HG02798 (cell line): ENCODE results near the gene IFT122.

ENCODE experiments used
- ATAC-seq: cut with Tn5 transposase; IDR thresholded peaks from one replicate; pipeline ENCODE4 v1.9.1; 2021; ENCODE audit warnings: mild to moderate bottlenecking; ENCODE audit not compliant: unreplicated experiment, poor library complexity

IFT122 gene

DNA sequence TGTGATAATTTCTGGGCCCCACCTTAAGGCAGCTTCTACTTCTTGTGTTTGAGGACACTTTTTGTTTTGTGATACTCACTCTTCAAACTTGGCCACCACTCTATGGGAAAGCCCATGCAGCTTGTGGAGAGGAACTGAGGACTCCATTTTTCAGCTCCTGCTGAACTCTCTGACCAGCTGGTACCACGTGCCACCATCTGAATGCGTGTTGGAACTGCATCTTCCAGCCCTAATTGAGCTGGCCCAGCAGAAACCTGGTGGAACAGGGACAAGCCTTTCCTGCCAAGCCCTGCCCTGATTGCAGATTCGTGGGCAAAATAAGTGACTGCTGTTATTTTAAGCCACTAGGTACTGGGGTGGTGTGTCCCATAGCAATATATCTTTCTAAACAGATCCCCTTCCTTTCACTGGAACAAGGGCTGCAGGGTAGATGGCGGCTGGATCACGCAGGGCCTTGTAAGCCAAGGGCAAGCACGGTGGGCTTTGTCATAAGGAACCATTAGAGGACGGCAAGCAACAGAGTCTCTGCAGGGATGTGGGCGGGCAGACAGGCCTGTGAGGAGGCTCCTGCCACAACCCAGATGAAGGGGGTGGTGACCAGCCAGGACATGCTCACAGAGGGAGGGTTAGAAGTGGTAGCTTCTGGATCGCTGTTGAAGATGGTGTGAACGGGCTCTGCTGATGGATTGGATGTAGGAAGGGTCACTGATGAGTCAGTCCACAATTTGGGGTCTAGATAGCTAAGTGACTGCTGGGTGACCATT lies 112.4 kb downstream of the IFT122 start:
- ATAC-seq, result no peak

- no peak for ATAC-seq
Observed at GRCh38 chr3:129553171-129553570, 113.1 kb downstream of the IFT122 start.

- ATAC-seq, result no peak
Observed at GRCh38 chr3:129553719-129554118, 113.7 kb downstream of the IFT122 start.

- ATAC-seq, result no peak
Observed at GRCh38 chr3:129554356-129555152, 114.5 kb downstream of the IFT122 start.

- no peak for ATAC-seq
Observed at GRCh38 chr3:129555153-129555550, 115.1 kb downstream of the IFT122 start.

DNA sequence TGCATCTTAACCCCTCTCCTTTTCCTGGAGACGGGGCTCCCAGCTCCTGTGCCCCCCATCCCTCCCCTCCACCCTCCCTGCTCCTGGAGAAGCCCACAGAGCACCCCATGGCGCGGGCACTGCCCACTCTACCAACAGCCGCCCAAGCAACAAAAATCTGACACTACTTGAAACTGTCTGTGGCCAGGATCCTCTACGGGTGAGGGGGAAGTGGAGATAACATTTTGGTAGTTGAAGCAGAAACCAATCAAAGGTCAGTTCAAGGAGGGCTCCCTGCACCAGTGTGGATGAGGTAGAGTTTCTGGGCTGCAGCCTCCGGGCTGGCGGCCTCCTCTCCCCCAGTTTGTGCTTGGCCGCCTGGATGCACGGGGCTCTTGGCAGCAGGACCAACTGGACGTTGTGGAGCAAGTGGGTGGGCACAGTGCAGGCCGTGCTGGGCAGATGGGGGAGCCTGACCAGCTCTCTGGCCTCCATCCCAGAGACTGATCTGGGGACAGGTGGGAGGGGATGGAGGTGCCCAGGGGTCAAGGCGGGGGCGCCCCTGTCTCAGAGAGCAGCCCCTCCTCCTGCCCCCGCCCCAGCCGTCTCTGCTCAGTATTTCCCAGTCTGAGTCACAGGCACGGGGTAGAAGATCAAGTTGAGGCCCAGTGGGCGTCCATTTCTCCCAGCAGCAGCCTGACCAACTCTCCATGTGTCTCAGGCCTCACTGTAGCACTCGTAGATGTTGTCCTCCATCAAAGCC lies 115.8 kb downstream of the IFT122 start:
- ATAC-seq, result no peak

- no peak for ATAC-seq
Observed at GRCh38 chr3:129556358-129556695, 116.3 kb downstream of the IFT122 start.

DNA sequence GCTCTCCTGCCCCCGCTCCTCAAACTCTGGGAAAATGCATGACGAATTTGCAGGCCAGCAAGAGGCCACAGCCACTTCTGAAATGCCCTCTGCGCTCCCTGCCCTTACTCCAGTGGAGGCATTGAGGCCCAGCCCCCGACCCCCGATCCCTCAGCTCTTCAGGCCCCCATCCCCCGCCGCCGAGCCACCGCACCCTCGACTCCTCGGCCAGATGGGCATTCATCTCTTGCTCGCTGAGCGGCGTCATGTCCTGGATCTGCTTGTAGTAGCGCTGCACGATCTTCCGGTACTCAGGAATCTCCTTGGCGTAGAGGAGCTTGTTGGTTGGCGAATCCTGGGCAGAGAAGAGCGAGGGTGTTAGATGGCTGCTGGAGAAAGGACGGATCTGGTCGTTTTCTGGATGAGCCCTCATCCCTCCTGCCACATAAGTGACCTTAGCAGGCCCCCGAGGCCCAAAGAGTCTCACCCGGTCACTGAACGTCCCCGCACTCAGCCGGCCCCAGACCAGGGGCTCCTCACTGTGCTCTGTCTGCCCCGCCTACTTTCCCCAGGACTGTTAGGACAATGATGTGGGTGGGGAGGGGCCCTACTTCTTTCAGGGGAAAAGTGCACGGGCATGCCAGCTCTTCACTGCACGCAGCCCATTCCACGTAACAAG lies 117.0 kb downstream of the IFT122 start:
- no peak for ATAC-seq

GRCh38 chr3:129557548-129557894 lies 117.5 kb downstream of the IFT122 start:
- ATAC-seq, result no peak

DNA sequence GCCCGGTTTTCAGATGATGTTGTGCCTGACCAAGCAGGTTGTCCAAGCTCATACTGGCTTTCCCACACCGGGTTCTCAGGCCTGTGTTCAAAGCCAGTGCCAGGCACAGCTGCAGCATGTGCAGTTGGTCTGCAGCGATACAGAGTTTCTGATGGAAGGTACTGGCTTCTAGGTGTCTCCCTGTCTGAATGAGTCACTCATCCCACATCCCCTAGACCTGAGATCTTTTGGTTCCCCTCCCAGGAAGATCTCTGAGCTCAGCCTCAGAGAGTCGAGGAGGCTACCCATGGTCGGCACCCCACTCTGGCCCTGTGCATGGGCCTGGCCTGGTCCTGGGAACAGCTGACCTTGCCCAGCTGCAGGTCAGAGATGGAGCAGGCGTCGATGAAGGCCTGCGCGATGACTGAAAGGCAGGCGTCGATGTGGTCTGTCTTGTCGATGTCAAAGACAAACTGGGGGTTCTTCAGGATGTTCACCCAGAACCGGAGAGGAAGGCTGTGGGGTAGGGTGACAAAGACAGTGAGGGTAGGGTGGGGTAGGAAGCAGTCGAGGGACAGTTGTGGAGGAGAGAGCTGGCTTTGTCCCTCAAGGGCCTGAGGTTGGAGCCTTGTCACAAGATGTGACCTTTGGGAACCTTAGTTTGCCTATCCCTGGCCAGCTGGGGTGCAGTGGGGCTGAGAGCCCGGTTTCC lies 118.2 kb downstream of the IFT122 start:
- ATAC-seq, result no peak

- no peak for ATAC-seq
Observed at GRCh38 chr3:129558772-129559564, 118.9 kb downstream of the IFT122 start.

- ATAC-seq, result no peak
Observed at GRCh38 chr3:129559565-129560079, 119.6 kb downstream of the IFT122 start.

DNA sequence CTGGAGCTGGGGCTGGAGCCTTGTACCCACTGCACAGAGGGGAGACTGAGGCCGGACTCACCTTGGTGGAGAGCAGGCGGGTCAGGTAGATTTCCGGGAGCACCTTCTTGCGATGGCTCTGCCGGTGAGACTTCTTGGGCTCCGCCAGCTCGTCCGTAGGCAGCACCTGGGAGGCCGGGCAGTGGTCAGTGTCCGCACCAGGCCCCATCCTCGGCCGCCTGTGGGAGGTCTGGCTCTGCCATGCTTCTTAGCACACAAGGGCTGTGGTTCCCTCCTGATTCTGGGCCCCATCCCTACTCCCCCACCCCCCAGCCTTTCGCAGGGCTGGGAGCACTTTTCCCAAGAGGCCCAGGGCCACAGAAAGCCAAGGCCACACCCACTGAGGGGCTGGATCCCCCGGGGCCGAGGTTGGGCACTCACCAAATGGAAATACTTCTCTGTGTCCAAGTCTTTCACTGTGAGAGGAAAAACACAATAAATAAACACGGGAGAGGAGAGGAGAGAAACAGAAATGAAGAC lies 120.3 kb downstream of the IFT122 start:
- ATAC-seq, result no peak

- no peak for ATAC-seq
Observed at GRCh38 chr3:129560911-129561594, 121.0 kb downstream of the IFT122 start.

DNA sequence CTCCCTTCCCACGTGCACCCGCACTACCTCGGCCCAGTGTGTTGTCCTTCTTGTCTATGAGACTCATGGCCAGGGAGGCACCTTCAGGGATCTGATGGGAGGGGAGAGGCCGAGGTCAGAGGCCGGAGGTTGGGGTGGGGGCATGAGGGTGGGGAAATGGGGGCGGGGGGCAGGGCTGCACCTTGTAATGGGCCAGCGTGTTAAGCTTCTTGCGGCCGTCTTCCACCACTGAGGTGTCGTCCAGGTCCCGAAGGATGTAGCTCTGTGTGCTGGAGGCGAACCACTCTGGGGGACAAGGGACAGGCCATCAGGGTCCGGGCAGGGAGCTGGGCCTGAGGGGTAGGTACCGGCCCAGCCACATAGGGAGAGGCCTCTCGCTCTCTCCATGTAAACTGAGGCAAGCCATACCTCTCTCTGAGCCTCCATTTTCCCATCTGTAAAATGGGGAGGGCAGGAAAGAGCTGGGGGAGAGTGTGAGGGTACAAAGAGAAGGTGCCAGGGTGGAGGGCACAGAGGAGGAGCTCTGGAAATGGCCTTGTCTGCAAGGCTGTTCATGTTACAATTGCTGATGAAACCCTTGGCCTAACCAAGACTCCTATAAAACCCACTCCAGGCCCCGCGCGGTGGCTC lies 121.7 kb downstream of the IFT122 start:
- no peak for ATAC-seq

DNA sequence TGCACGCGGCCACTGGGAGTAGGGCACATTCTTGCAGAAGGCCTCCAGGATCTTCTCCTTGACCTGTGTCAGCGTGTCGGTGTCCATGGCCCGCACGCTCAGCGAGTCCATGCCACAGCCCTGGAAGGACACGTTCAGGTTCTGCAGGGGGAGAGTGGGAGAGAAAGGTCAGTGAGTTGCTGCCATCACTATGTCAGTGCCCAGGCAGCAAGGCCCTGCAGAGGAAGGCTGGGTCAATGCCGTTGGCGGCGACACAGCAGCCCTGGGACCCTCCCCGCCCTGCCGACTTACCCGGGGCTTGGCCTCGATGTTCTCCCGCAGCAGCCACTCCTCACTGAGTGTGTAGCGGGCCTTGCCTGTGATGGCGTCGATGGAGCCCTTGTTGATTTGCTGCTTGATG lies 122.8 kb downstream of the IFT122 start:
- no peak for ATAC-seq

GRCh38 chr3:129563332-129563731 lies 123.3 kb downstream of the IFT122 start:
- no peak for ATAC-seq
